Testis (tissue), 3 donors: ENCODE results near the gene MYOM1. TPM values are rescaled to one million over a fixed set of nuclear protein-coding genes. Genes with fewer than 3 reads are reported as not detected.
"Not testable (repeated sequence)": the region's sequence is repeated elsewhere in the genome, so short reads cannot be mapped to it uniquely, and the experiment has no call there.

Experiments used
- DNase-seq: peaks from one replicate; pipeline ENCODE4 v3.0.0-alpha.2; 2019
- H3K27ac ChIP-seq, 2 donors: fragments of 200-600 bp; sonication (generic); one replicate each; pipeline ENCODE4 v1.5.1; 2019
- H3K27me3 ChIP-seq: fragments of 200-600 bp; sonication (generic); one replicate; pipeline ENCODE4 v1.5.1; 2019
- H3K36me3 ChIP-seq: fragments of 200-600 bp; sonication (generic); one replicate; pipeline ENCODE4 v1.5.1; 2017; ENCODE audit warnings: low read depth; ENCODE audit errors: missing control alignments
- H3K4me1 ChIP-seq: fragments of 200-600 bp; sonication (generic); one replicate; pipeline ENCODE4 v1.5.1; 2019
- H3K4me3 ChIP-seq, 2 donors: fragments of 200-600 bp; sonication (generic); one replicate each; pipeline ENCODE4 v1.5.1; 2017 to 2019
- H3K9me3 ChIP-seq: fragments of 200-600 bp; sonication (generic); one replicate; pipeline ENCODE4 v1.5.1; 2017
- POLR2A ChIP-seq: fragments of 450-650 bp; IDR thresholded peaks from one replicate; pipeline ENCODE4 v1.6.1; 2017; ENCODE audit warnings: antibody characterized with exemption, mild to moderate bottlenecking, moderate library complexity
- WGBS, 2 donors: methylation state at CpG; one replicate each; pipeline ENCODE4 v1.1.5; 2018; 5-methylcytosine and 5-hydroxymethylcytosine counted together
- intact Hi-C: fragments of 100-400 bp; cut with DNase I; formaldehyde crosslinking; loops from one replicate; pipeline ENCODE4 v1.15.1; 2023; ENCODE audit warnings: low total_unique reads
- polyA plus RNA-seq: library from polyadenylated mRNA; stranded (reverse); fragments of 350-450 nt; fragmentation: Illumina TruSeq; extraction: RNeasy Lipid Tissue Mini Kit (QIAGEN cat#74804); gene quantifications from one replicate; pipeline ENCODE4 v1.2.3, GENCODE V29; 2014; ENCODE audit warnings: low read depth, low replicate concordance; ENCODE audit not compliant: insufficient read depth
- total RNA-seq, 2 donors: library from RNA; depleted of rRNA; stranded (reverse); fragments of >200 nt; gene quantifications; one replicate each; pipeline ENCODE4 v1.2.3, GENCODE V29; 2016
- TF ChIP-seq, protein P1 (sequence below), 3 experiments: fragments of 450-650 bp in 2 of 3; fragments of 200-600 bp in 1 of 3; sonication (generic) in 1 of 3; IDR thresholded peaks; one replicate each; pipeline ENCODE4 v1.5.1; 2016 to 2019; ENCODE audit warnings: antibody characterized with exemption in 3 of 3, mild to moderate bottlenecking in 2 of 3, moderate library complexity in 1 of 3

Gene MYOM1
- total and polyA plus RNA-seq, 3 donors from 2014 or later, result 9.1 to 19.9 (median 16.9) TPM

DNA sequence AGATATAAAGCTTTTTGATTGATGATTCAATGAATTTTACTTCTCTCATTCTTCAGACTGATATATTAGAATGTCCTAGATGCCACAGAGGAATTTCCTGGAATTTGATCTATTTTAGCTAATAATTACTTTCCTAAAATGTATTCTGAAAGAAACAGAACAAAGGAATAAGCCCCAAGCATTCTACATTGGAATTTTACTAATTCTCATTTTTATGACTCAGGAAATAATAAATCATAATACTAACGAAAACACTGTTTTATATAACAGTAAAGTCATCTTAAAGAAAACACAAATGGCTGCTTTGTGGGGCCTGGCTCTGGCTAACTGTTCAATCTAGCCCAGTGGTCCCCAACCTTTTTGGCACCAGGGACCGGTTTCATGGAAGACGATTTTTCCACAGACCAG lies 138.2 kb downstream of the MYOM1 start:
- WGBS, 2 donors, result 48 to 49% methylated on average over 3 of the region's 3 CpGs
- TF ChIP-seq POLR2A, result no peak
- TF ChIP-seq, protein P1, sequence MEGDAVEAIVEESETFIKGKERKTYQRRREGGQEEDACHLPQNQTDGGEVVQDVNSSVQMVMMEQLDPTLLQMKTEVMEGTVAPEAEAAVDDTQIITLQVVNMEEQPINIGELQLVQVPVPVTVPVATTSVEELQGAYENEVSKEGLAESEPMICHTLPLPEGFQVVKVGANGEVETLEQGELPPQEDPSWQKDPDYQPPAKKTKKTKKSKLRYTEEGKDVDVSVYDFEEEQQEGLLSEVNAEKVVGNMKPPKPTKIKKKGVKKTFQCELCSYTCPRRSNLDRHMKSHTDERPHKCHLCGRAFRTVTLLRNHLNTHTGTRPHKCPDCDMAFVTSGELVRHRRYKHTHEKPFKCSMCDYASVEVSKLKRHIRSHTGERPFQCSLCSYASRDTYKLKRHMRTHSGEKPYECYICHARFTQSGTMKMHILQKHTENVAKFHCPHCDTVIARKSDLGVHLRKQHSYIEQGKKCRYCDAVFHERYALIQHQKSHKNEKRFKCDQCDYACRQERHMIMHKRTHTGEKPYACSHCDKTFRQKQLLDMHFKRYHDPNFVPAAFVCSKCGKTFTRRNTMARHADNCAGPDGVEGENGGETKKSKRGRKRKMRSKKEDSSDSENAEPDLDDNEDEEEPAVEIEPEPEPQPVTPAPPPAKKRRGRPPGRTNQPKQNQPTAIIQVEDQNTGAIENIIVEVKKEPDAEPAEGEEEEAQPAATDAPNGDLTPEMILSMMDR (IDR thresholded peaks at IDR 0.05), result no peak
- H3K4me3 ChIP-seq, result no peak overlapping the region

DNA sequence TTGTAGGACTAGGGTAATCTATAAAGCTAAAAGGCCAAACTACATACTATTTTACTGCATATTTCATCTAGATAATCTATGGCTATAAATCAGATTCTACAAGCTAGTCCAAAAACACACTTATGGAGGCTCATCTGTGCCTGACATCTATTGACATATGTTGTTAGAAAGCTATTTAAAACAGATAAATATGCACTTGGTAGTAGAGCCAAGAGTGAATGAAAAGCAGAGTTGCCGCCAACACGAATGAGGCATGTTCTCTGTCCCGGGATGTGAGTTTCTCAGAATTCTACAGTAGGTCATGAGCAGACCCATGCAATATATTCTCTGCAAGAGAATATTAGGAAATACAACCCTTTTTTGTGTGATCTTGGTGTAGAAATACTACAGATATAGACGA lies 140.1 kb downstream of the MYOM1 start:
- H3K27me3 ChIP-seq, result no peaks in the 10 kb centered on the region
- H3K9me3 ChIP-seq, result no peaks in the 10 kb centered on the region
- no peak overlapping the region for H3K4me3 ChIP-seq
- intact Hi-C loops, result no loop called here
- TF ChIP-seq, protein P1 (IDR thresholded peaks at IDR 0.05), result no peak
- no peak for TF ChIP-seq POLR2A
- no peaks in the 10 kb centered on the region for H3K36me3 ChIP-seq
- H3K4me1 ChIP-seq, result peaks cover 4% of the 10 kb centered on the region
- WGBS, 2 donors, result 91 to 93% methylated on average over 4 of the region's 4 CpGs
- DNase-seq, result no peak
- no peak overlapping the region for H3K27ac ChIP-seq

More for the DNA sequence above, 138.2 kb downstream of the MYOM1 start:
- H3K27me3 ChIP-seq, result no peaks in the 10 kb centered on the region
- H3K36me3 ChIP-seq, result no peaks in the 10 kb centered on the region
- H3K4me1 ChIP-seq, result peaks cover 4% of the 10 kb centered on the region
- no peak for DNase-seq
- no peak overlapping the region for H3K27ac ChIP-seq
- H3K9me3 ChIP-seq, result no peaks in the 10 kb centered on the region
- intact Hi-C loops, result no loop called here

DNA sequence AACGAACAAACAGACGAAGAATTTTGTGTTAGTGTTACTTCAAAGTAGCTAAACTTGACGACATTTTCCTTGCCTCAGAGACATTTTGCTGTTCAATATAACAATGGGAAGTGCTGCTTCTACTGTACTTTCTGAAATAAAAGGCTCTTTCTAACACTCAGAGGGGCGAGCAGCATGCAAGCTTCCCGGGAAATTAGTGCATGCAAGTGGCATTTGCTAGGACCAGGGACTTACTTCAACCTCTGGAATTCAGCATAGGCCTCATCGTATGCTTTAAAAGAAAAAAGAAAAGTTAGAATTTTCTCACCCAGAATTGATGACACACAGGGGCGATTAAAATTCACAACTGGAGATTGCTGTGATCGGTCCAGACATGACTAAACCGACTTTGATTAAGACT lies 144.3 kb downstream of the MYOM1 start:
- TF ChIP-seq, protein P1 (IDR thresholded peaks at IDR 0.05), result no peak
- no peak for TF ChIP-seq POLR2A
- WGBS, 2 donors, result 68 to 77% methylated on average over 9 of the region's 9 CpGs
- no peak for DNase-seq
- Histone ChIP-seq H3K4me3 (no peak overlapping the region), H3K27ac (no peak overlapping the region), H3K4me1 (no peaks in the 10 kb centered on the region), H3K9me3 (no peaks in the 10 kb centered on the region), H3K27me3 (no peaks in the 10 kb centered on the region), H3K36me3 (no peaks in the 10 kb centered on the region)
- intact Hi-C loops, result no loop called here

DNA sequence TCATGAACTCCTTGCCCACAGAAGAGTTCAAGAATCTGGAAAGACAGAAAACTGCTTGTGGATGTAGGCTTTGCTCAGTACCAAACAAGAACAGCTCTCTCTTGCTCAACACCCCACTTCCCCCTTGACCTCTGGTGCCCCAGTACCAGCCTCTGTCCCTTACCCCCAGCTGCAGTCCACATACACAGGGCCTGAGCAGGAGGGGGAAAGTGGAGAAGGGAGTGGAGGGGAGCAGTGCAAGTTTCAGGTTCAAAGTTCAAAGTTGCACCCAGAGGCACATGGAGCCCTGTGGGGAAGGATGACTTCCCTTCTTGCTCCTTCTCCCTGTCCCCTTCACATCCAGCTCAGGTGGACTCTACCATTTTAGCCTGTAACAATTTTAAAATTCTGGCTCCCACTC lies 145.7 kb downstream of the MYOM1 start:
- no peaks in the 10 kb centered on the region for H3K36me3 ChIP-seq
- no peak for DNase-seq

DNA sequence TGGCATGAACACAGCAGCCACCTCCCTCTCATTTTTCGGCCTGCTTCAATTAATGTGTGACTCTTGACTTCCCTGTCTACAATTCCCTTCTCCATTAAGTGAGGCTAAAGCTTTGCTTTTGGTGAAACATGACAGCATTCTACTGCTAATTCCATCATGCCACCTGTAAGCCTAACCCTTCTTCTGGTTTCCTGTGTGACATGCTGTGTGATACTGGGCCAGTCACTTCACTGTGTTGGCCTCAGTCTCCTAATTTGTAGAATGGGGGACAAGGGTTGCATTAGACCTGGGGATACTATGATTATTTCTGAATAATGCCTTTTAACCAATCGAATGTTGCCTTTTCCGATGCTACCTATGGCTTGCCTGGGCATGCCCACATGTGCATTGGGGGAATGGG lies 146.4 kb downstream of the MYOM1 start:
- WGBS, 2 donors, result 96 to 97% methylated on average over 3 of the region's 3 CpGs
- H3K36me3 ChIP-seq, intact Hi-C loops, H3K27ac ChIP-seq, H3K9me3 ChIP-seq, H3K4me1 ChIP-seq, H3K4me3 ChIP-seq, DNase-seq, H3K27me3 ChIP-seq: not testable (repeated sequence)

More for the DNA sequence above, 145.7 kb downstream of the MYOM1 start:
- no peak overlapping the region for H3K27ac ChIP-seq
- H3K4me3 ChIP-seq, result no peak overlapping the region
- H3K4me1 ChIP-seq, result no peaks in the 10 kb centered on the region
- H3K27me3 ChIP-seq, result no peaks in the 10 kb centered on the region
- TF ChIP-seq, protein P1 (IDR thresholded peaks at IDR 0.05), result no peak
- no peak for TF ChIP-seq POLR2A
- no peaks in the 10 kb centered on the region for H3K9me3 ChIP-seq
- intact Hi-C loops, result no loop called here
